ENCODE results near the gene PPP4R3A.
"Not testable (repeated sequence)": the region's sequence is repeated elsewhere in the genome, so short reads cannot be mapped to it uniquely, and the experiment has no call there.

PPP4R3A gene

DNA sequence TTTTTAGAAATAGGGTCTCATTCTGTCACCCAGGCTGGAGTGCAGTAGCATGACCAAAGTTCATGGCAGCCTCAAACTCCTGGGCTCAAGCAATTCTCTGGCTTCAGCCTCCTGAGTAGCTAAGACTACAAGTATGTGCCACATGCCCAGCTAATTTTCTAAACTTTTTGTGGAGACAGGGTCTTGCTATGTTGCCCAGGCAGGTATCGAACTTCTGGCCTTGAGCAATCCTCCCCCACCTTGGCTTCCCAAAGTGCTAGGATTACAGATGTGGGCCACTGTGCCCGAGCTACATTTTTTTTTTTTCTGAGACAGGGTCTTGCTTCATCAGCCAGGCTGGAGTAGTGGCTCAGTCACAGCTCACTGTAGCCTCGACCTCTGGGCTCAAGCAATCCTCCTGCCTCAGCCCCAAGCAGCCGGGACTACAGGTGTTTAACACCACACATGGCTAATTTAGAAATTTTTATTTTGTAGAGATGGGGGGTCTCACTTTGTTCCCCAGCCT lies 7.1 kb downstream of the PPP4R3A start:
- no peak for DNase-seq (ENCODE audit: low spot score)

DNA sequence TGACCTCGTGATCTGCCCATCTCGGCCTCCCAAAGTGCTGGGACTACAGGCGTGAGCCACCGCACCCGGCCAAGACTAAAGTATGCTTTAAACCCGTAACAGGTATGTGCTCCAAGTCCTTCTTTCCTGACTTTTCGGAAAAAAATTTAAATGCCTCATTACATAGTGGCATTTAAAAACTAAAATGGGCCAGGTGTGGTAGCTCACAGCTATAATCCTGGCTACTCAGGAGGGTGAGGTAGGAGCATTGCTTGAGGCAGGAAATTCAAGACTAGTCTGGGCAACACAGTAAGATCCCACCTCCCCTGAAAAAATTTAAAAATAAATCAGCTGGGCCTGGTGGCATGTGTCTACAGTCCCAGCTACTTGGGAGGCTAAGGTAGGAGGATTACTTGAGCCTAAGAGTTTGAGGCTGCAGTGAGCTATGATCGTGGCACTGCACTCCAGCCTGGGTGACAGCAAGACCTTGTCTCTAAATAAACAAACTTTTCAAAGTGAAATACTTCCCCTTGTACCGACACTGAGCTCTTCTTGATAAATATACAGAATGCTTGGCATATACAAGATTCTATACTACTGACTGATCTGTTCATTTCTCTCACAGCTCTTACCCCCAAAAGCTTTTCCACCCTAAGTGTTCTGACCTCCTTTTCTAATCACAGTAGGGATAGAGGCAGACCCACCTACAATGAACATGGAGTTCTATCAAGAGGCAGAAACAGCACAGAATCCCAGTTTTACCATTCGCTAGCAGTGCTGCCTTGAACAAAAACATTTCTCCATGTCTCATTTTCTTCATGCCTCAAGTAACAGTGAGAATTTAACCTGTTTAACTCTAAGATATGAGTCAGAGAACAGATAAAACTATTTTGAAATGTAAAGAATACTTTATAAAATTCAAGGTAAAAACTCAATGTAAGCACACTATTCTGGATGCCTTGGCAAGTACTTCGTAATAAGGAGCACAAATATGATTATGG lies 7.9 kb downstream of the PPP4R3A start:
- DNase-seq (ENCODE audit: low spot score), result no peak

DNA sequence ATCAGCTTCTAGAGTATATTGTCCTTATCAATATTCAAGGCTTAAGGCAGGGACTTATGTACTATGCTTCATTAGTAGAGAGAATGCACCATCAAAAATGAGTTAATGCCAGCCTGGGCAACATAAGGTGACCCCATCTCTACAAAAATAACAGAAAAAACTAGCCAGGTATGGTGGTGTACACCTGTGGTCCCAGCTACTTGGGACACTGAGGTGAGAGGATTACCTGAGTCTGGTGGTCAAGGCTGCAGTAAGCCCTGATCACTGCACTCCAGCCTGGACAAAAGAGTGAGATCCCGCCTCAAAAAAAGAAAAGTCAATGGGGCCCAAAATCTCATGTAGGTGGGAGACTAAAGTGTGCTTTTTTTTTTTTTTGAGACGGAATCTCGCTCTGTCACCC lies 8.8 kb downstream of the PPP4R3A start:
- DNase-seq (ENCODE audit: low spot score), result no peak

DNA sequence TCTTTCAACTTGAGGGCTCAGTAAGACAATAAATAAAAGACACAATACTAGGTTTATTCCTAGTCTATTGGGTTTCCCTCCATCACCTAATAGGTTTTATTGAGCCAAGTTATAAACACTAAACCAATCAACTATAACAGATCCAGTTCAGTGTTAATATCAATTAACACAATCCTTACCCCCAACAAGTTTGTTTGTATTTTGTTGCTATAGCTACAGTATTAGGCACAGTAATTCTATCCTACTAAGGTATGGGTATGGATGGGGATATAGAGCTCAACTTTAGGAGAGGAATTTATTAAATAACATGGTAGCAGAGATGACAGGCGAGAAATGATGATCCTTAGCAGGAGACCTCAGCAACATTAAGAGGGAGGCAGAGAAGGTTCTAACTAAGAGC lies 13.3 kb downstream of the PPP4R3A start:
- DNase-seq (ENCODE audit: low spot score), result no peak

DNA sequence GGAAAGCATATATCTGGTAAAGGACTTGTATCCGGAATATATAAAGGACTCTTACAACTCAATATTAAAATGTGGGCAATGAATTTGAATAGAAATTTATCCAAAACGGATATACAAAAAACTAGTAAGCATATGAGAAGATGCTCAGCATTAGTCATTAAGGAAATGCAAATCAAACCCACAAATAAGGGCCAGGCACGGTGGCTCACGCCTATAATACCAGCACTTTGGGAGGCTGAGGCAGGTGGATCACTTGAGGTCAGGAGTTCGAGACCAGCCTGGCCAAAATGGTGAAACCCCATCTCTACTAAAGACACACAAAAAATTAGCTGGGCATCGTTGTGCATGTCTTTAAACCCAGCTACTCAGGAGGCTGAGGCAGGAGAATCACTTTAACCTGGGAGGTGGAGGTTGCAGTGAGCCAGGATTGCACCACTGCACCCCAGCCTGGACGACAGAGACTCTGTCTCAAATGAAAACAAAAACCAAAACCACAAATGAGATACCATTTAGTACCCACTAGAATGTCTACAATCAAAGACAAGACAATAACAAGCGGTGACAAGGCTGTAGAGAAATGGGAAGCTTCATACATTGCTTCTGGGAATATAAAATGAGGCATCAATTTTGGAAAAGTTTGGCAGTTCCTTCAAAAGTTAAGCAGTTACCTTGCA lies 15.6 kb downstream of the PPP4R3A start:
- DNase-seq (ENCODE audit: low spot score), result not testable (repeated sequence)

DNA sequence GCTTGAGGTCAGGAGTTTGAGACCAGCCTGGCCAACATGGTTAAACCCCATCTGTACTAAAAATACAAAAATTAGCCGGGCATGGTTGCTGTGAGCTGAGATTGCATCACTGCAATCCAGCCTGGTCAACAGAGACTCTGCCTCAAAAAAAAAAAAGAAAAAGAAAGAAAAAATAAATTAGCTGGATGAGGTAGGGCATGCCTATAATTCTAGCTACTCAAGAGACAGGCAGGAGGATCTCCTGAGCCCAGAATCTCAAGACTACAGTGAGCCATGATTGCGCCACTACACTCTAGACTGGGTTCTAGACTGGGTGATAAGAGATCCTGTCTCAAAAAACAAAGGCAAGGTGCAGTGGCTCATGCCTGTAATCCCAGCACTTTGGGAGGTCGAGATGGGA lies 16.9 kb downstream of the PPP4R3A start:
- DNase-seq (ENCODE audit: low spot score), result no peak

DNA sequence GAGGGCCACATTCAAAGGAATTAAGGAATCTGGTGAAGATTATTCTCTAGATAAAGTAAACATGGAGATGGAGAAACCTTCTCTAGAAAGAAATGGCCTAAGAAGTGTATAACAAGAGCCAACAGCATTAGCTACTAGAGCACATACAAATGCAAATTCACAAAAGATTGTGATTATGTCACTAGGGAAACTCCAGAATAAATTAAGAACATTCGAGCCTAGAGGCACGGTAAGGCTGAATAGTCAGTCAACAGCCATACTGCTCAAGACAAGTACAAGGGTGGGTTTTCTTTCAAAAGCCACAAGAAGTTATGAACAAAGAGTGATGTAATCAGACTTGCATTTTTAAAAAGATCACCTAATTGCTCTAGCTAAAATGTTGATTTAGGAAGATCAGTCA lies 25.4 kb downstream of the PPP4R3A start:
- DNase-seq (ENCODE audit: low spot score), result no peak

DNA sequence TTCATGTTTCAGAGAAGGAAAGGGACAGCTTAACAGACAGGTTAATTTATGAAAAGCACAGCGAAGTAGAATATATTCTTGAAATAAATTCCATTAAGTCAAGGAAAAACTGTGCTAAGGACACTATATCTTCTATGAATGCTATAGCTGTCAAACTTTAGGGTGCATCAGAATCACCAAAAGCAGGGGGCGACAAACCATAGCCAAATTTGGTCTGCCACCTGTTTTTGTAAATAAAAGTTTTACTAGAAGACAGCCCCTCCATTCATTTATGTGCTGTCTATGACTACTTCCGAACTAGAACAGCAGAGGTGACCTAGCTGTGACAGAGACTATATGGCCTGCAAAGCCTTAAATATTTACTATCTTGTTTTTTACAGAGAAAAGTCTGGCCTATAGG lies 25.9 kb downstream of the PPP4R3A start:
- no peak for DNase-seq (ENCODE audit: low spot score)

DNA sequence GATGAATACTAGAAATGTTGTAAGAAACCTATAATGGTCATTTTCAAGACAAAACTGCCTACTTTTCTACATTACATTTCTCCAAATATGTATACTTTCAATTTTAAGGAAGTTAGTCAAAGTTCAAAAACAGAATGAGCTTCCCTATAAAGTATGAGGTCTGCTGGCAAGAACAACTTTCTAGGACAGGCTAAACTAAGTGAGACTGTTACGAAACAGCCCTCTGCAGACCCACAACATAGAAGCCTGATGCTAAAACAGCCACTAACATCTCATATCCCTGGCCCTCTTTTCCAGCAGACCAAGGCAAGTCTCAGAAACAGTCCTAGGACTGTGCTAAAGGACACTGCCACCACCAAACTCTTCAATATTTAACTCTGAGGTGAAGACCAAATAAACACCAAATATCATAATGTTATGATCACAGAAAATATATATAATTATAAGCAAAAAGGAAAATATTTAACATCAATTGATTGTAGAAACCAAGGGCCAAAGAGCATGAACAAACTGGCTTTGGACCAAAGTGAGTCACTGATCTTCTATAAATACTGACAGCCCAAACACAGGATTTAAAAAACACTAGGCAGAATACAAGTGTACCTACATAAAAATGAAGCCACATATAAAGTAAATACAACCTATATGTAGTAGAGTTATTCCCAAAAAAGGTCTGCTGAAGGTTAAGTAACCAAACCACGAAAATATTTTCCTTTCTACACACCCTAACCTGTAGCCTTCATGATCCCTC lies 27.7 kb downstream of the PPP4R3A start:
- no peak for DNase-seq (ENCODE audit: low spot score)

DNA sequence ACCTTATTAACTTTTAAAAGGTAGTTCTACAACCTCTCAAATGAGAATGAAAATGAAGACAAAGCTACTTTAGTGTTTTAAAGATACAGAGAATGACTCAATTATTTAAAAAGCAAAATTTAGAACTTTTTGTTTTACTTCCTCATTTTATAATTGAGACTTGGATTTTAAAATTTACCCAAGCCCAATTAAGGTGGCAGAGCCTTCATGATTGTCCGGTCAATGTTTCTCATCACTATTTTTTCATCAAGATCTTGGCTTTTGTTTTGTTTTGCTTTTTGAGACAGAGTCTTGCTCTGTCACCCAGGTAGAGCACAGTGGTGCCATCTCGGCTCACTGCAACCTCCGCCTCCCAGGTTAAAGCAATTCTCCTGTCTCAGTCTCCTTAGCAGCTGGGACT lies 32.7 kb downstream of the PPP4R3A start:
- DNase-seq (ENCODE audit: low spot score), result no peak

DNA sequence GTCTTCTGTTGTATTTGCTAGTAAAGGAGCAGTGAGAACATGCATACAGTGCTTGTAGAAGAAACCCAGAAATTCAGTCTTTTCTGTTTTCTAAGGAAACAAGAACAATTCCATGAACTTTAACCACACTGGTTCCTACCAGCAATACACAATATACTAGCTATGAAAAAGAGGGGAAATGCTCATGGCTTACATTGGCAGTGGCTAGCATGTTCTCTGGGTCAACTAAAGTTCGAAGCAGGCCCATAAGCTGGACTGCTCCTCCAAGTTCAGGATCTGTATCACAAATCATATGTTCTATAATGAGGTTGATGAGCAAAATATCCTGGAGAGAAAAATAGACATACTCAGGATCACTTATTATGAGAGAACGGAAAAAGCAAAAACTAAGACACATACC lies 37.1 kb downstream of the PPP4R3A start:
- no peak for DNase-seq (ENCODE audit: low spot score)

DNA sequence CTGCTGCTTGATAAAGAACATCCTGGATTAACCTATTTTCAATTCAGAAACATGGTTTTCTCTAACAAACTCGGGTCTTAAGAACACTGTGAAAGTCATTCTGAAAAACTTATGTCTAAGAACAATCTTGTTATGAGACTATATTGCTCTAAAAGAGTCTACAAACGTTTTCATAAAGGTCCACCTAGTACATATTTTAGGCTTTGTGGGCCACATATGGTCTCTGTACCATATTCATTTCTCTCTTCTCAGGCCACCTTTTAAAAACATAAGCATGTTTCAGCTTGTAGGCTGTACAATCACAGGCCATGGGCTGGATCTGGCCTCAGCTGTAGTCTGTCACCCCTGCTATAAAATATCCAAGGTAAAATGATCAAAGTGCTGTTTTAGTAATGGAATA lies 39.9 kb downstream of the PPP4R3A start:
- no peak for DNase-seq (ENCODE audit: low spot score)

DNA sequence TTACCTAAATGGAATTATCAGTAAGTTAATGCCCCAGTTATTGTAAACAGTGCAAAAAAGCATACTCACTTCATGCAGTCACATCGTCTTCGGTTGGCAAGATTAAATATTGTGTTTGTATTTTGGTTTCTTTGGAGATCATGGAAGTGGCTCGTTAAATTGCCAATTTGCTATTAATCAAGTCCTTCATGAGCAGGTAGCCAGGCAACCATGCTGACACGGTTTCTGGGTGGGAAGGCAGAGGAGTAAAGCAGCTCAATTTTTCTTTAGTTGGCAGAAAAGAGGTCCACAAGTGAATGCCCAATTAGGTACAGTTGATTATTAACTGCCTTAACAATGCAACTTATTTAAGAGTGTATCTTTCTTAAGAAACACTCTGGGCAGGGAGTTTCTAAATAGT lies 43.9 kb downstream of the PPP4R3A start:
- no peak for DNase-seq (ENCODE audit: low spot score)

DNA sequence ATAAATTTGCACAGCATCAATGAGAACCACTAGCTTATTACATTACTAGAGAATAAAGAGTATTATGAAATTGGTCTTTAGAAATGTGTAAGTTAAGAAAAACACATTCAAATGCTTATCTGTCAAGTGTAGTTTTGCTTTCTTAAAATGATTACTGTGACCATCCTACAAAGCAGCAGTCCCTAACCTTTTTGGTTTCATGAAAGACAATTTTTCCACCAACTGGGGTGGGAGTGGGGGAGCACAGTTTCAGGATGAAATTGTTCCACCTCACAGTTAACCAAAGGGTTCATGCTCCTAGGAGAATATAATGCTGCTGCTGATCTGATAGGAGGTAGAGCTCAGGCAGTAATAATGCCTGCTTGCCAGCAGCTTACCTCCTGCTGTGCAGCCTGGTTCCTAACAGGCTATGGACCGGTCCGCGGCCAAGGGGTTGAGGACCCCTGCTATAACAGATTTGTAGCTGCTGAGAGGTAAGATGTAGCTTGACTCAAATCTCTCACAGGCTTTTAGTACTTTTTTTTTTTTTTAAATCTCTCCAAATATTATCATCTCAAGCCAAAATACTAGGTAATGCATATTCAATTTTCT lies 45.4 kb downstream of the PPP4R3A start:
- no peak for DNase-seq (ENCODE audit: low spot score)

DNA sequence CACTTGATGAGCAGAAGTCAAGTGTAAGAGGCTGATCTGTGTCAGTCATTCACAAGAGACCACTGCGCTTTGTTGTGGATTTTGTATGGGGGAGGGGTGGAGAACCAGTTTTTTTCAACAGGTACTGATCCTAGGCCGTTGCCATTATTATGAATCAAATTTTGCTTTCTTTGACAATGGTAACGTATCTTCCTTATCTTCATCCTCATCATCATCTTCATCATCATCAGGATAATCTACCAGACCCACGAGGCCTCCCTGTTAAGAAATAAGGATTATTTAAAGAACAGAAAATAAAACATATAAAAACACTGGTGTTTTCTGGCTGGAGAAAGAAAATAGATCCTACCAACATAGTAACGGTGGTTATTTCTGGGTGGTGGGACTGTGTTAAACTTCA lies 51.5 kb downstream of the PPP4R3A start:
- DNase-seq (ENCODE audit: low spot score), result no peak

DNA sequence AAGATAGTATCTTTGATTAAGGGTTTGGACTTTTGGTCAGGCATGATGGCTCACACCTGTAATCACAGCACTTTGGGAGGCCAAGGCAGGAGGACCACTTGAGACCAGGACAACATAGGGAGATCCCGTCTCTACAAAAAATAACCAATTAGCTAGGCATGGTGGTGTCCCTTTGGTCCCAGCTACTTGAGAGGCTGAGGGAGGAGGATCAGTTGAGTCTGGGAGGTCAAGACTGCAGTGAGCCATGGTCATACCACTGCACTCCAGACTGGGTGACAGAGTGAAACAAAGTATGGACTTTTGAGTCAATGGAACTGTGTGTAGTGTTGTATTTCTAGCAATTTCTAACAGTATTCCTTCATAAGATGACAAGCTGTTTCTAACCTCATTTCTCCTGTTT lies 53.8 kb downstream of the PPP4R3A start:
- DNase-seq (ENCODE audit: low spot score), result no peak

DNA sequence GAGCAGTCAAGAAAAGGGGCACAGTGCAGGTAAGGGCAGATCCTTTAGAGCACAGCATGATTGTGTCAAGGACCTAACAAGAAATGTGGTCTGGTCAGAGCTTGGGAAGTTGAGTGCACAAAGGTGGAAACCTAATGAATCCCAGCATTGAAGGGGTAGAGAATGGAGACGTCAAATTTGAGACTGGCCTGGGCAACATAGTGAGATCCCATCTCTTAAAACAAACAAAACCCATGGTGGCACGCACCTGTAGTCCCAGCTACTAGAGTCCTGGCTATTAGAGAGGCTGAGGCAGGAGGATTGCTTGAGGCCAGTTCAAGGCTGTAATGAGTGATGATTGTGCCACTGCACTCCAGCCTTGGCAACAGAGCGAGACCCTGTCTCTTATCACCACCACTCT lies 55.5 kb downstream of the PPP4R3A start:
- no peak for DNase-seq (ENCODE audit: low spot score)

DNA sequence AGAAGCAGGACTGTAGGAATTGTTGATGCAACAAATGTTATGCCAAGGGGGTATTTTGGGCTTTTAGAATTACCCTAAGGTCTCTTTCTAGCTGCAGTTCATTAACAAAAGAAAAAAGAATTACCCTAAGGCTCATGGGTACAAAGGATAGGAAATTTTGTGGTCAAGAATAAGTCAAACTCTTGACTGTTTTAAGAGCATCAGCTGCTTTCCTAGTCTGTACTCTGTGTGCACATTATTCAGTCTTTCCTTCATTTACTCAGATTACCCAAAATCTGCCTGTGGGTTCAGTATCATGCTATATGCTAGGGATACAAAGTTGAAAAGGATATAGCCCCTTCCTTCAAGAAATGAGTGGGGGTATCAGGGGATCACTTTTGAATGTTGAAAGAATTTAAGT lies 56.0 kb downstream of the PPP4R3A start:
- DNase-seq (ENCODE audit: low spot score), result no peak

DNA sequence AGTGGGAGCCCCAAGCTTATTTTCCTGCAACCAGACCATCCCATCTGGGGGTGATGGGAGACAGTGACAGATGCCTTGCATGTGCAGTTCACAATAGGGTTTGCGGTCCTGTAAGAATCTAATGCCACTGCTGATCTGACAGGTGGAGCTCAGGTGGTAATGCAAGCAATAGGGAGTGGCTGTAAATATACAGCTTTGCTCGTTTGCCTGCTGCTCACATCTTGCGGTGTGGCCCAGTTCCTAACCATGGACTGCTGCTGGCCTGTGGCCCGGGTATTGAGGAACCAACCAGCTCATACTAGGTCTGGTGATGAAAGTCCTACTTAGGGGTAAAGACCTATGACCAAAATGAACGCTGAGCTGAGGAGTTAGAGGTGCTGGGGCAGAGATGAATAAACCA lies 56.4 kb downstream of the PPP4R3A start:
- no peak for DNase-seq (ENCODE audit: low spot score)

DNA sequence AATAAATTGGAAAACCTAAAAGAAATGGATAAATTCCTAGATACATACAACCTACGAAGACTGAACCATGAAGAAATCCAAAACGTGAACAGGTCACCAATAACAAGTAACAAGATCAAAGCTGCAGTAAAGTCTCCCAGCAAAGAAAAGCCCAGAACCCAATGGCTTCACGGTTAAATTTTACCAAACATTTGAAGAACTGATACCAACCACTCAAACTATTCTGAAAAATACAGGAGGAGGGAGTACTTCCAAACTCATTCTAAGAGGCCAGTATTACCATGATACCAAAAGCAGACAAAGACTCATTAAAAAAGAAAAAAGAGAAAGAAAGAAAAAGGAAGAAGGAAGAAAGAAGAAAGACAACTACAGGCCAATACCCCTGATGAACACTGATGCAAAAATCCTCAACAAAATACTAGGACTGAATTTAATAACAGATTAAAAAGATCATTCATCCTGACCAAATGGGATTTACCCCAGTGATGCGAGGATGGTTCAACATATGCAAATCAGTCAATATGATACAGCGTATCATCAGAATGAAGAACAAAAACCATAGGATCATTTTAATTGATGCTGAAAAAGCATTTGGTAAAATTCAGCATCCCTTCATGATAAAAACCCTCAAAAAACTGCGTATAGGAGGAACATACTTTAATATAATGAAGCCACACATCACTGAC lies 65.6 kb downstream of the PPP4R3A start:
- DNase-seq (ENCODE audit: low spot score), result no peak

DNA sequence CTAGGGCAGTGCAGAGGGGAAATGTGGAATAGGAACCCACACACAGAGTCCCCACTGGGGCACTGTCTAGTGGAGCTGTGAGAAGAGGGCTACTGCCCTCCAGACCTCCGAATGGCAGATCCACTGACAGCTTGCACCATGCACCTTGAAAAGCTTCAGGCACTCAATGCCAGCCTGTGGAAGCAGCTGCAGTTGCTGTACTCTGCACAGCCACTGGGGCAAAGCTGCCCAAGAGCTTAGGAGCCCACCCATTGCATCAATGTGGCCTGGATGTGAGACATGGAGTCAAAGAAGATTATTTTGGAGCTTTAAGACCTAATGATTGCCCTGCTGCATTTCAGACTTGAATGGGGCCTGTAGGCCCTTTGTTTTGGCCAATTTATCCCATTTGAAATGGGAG lies 70.8 kb downstream of the PPP4R3A start:
- DNase-seq (ENCODE audit: low spot score), result no peak

DNA sequence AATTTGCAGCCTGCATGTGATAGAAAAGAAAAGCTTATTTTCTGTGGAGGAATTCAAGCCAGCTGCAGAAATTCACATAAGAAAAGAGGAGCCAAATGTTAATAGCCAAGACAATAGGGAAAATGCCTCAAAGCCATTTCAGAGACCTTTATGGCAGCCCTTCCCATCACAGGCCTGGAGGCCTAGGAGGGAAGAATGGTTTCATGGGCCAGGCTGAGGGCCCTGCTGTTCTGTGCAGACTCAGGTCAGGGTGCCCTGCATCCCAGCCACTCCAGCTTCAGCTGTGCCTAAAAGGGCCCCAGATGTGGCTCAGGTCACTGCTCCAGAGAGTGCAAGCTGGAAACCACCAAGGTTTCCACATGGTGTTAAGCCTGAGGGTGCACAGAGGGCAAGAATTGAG lies 71.3 kb downstream of the PPP4R3A start:
- DNase-seq (ENCODE audit: low spot score), result no peak
